HG03064 (cell line): ENCODE measurements around the gene SOCS7.
A peak's percentile ranks its signal among the peaks of the same experiment; 100 is the strongest.

Experiments
- ATAC-seq: cut with Tn5 transposase; IDR thresholded peaks from one replicate; pipeline ENCODE4 v1.9.1; 2021; ENCODE audit warnings: low read depth; ENCODE audit not compliant: unreplicated experiment

SOCS7 gene

GRCh38 chr17:38336838-38337237 lies 14.8 kb upstream of the SOCS7 start:
- ATAC-seq = no peak

- no peak for ATAC-seq
These were observed 13.6 kb upstream of the SOCS7 start for GRCh38 chr17:38338053-38338452.

- ATAC-seq = no peak
These were observed 13.1 kb upstream of the SOCS7 start for GRCh38 chr17:38338535-38338934.

- ATAC-seq = no peak
These were observed 11.8 kb upstream of the SOCS7 start for GRCh38 chr17:38339891-38340290.

- ATAC-seq = no peak
These were observed 10.5 kb upstream of the SOCS7 start for GRCh38 chr17:38341035-38341721.

- ATAC-seq = no peak
These were observed 8.6 kb upstream of the SOCS7 start for GRCh38 chr17:38342886-38343607.

GRCh38 chr17:38343608-38344419 lies 7.8 kb upstream of the SOCS7 start, which contains the start of gene GPR179:
Gene GPR179 (minus strand): TSS chr17:38343956. CDS start chr17:38343789, 167 bp downstream.
- ATAC-seq = no peak

- no peak for ATAC-seq
These were observed 7.3 kb upstream of the SOCS7 start for GRCh38 chr17:38344420-38344745.

GRCh38 chr17:38345743-38346142 lies 5.9 kb upstream of the SOCS7 start:
- no peak for ATAC-seq

- ATAC-seq = no peak
These were observed 2.4 kb upstream of the SOCS7 start for GRCh38 chr17:38349097-38349730.

- ATAC-seq = no peak
These were observed 1.6 kb upstream of the SOCS7 start for GRCh38 chr17:38350035-38350434.

GRCh38 chr17:38352245-38353085 lies 821 bp downstream of the SOCS7 start:
- peak; percentile 17 for ATAC-seq

- ATAC-seq = no peak
These were observed 1.5 kb downstream of the SOCS7 start for GRCh38 chr17:38353086-38353604.

GRCh38 chr17:38353668-38354067 lies 2.0 kb downstream of the SOCS7 start:
- ATAC-seq = no peak

- no peak for ATAC-seq
These were observed 2.8 kb downstream of the SOCS7 start for GRCh38 chr17:38354466-38354865.

- no peak for ATAC-seq
These were observed 3.6 kb downstream of the SOCS7 start for GRCh38 chr17:38355251-38355650.

- no peak for ATAC-seq
These were observed 6.0 kb downstream of the SOCS7 start for GRCh38 chr17:38357486-38358123.

GRCh38 chr17:38358586-38359513 lies 7.2 kb downstream of the SOCS7 start:
- ATAC-seq = no peak
